Natural killer cell (primary cell): Measurements from ENCODE around the gene CBX7. TPM values are rescaled to one million over a fixed set of nuclear protein-coding genes. Genes with fewer than 3 reads are reported as not detected.

Experiments used
- ATAC-seq, 3 donors: fragments of 150-1000 bp in 2 of 3; fragments of 200-7000 bp in 1 of 3; cut with Tn5 transposase; 1 replicate in 1 of 3; 2 replicates in 2 of 3; pipeline ENCODE4 v1.10.0; 2021; ENCODE audit warnings: mild to moderate bottlenecking in 2 of 3, moderate library complexity in 2 of 3
- DNase-seq, 2 donors: peaks; one replicate each; pipeline versions ENCODE4 v3.0.0 to v3.0.0-alpha.2; 2013 to 2021; ENCODE audit warnings: mixed read lengths in 1 of 2
- H3K27ac ChIP-seq: one replicate; pipeline ENCODE4 v1.5.1; 2013; ENCODE audit warnings: mild to moderate bottlenecking, low read length
- H3K27me3 ChIP-seq: one replicate; pipeline ENCODE4 v1.6.1; 2013; ENCODE audit warnings: low read length; ENCODE audit not compliant: control insufficient read depth, insufficient read depth
- H3K36me3 ChIP-seq: one replicate; pipeline ENCODE4 v1.6.1; 2013; ENCODE audit warnings: low read length; ENCODE audit not compliant: control insufficient read depth, insufficient read depth
- H3K4me1 ChIP-seq: one replicate; pipeline ENCODE4 v1.6.1; 2013; ENCODE audit warnings: low read length; ENCODE audit not compliant: control insufficient read depth, insufficient read depth
- H3K4me3 ChIP-seq: one replicate; pipeline ENCODE4 v1.5.1; 2013; ENCODE audit warnings: low read length
- H3K9me3 ChIP-seq: one replicate; pipeline ENCODE4 v1.6.1; 2013; ENCODE audit warnings: low read length; ENCODE audit not compliant: control insufficient read depth, insufficient read depth
- H3K27ac Mint-ChIP-seq, 2 donors: one replicate each; pipeline ENCODE4 v1.8.0; 2022; ENCODE audit warnings: mild to moderate bottlenecking in 2 of 2, mixed read lengths in 2 of 2, moderate library complexity in 1 of 2
- H3K27me3 Mint-ChIP-seq, 2 donors: one replicate each; pipeline ENCODE4 v1.8.0; 2022; ENCODE audit warnings: low read depth in 2 of 2, mixed read lengths in 2 of 2
- H3K36me3 Mint-ChIP-seq: one replicate; pipeline ENCODE4 v1.8.0; 2022; ENCODE audit warnings: mixed read lengths
- H3K4me1 Mint-ChIP-seq, 2 donors: one replicate each; pipeline ENCODE4 v1.8.0; 2022; ENCODE audit warnings: mixed read lengths in 2 of 2
- H3K4me3 Mint-ChIP-seq: one replicate; pipeline ENCODE4 v1.8.0; 2022; ENCODE audit warnings: mild to moderate bottlenecking, moderate library complexity, mixed read lengths
- H3K9me3 Mint-ChIP-seq, 2 donors: one replicate each; pipeline ENCODE4 v1.8.0; 2022; ENCODE audit warnings: mixed read lengths in 2 of 2
- WGBS: methylation state at CpG from one replicate; pipeline ENCODE4 v1.1.7; 2013; ENCODE audit warnings: missing lambda C conversion rate; ENCODE audit not compliant: insufficient coverage; 5-methylcytosine and 5-hydroxymethylcytosine counted together
- intact Hi-C: fragments of 100-400 bp; cut with micrococcal nuclease; formaldehyde crosslinking; loops from one replicate; pipeline ENCODE4 v1.14.2; 2022
- total RNA-seq, 4 donors: library from RNA; stranded (reverse); fragments of 120-200 nt in 1 of 4; gene quantifications; one replicate each; pipeline versions ENCODE4 v1.2.3 to v1.2.4, GENCODE V29; 2013 to 2022
- TF ChIP-seq, protein P1 (sequence below): fragments of 200-600 bp; IDR thresholded peaks from one replicate; pipeline ENCODE4 v1.8.0; 2022; ENCODE audit warnings: antibody characterized with exemption

Gene CBX7
- total RNA-seq, 3 donors from 2014 or later (not counting 1 experiment from before 2014, with no cell fraction given): 49.6 to 52.9 (median 50.0) TPM

DNA sequence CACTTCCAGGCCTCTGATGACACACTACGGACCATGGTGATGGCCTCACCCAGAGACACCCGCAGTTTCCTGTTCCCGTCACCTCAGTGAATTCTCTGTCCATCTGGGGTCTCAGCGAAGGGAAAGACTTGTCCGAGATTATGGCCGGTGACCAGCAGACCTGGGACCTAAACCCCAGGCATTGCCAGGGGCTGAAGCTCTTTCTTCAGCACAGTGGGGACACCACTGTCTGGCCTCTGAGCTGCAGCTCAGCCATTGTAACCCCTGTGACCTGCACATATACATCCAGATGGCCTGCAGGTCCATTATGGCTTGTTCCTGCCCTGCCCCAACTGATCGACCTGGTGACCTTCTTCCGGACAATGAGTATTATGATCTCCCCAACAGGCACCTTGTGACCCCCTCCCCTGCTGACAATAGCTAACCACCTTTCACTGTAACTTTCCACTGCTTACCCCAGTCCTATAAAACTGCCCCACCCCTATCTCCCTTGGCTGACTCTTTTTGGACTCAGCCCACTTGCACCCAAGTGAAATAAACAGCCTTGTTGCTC is 22.3 kb downstream of the CBX7 start:
- no peak overlapping the region for H3K4me3 Mint-ChIP-seq
- H3K36me3 Mint-ChIP-seq: no peaks in the 10 kb centered on the region
- ATAC-seq: no peak
- DNase-seq: no peak
- H3K4me1 Mint-ChIP-seq: peaks cover 0 to 13% of the 10 kb centered on the region in 2 donors
- intact Hi-C loops: no loop called here
- no peaks in the 10 kb centered on the region for H3K9me3 Mint-ChIP-seq
- Histone ChIP-seq H3K27me3 (no peaks in the 10 kb centered on the region), H3K27ac (no peak overlapping the region), H3K4me3 (no peak overlapping the region), H3K4me1 (peaks cover 8% of the 10 kb centered on the region), H3K9me3 (no peaks in the 10 kb centered on the region), H3K36me3 (peaks cover 15% of the 10 kb centered on the region)
- TF ChIP-seq, protein P1, sequence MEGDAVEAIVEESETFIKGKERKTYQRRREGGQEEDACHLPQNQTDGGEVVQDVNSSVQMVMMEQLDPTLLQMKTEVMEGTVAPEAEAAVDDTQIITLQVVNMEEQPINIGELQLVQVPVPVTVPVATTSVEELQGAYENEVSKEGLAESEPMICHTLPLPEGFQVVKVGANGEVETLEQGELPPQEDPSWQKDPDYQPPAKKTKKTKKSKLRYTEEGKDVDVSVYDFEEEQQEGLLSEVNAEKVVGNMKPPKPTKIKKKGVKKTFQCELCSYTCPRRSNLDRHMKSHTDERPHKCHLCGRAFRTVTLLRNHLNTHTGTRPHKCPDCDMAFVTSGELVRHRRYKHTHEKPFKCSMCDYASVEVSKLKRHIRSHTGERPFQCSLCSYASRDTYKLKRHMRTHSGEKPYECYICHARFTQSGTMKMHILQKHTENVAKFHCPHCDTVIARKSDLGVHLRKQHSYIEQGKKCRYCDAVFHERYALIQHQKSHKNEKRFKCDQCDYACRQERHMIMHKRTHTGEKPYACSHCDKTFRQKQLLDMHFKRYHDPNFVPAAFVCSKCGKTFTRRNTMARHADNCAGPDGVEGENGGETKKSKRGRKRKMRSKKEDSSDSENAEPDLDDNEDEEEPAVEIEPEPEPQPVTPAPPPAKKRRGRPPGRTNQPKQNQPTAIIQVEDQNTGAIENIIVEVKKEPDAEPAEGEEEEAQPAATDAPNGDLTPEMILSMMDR: no peak
- H3K27ac Mint-ChIP-seq: no peak overlapping the region
- 89% methylated on average over 8 of the region's 8 CpGs for WGBS
- H3K27me3 Mint-ChIP-seq: no peaks in the 10 kb centered on the region

DNA sequence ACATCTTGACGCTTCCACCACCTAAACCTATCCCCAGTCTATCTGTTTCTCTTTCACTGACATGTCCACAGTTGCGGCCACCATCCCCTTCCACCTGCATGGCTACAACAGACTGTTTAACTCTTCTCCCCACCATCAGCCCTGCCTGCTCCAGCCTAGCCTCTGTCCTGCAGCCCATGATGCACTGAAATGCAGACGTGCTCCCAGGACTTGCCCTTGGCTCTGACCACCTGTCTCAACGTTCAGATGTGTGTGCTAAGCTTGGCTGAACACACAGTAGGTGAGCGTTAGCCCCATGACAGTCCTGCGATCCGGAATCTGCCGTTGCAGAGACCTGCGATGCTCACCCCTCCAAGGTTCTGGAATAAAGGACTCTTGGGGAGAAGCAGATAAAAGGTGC is 22.7 kb downstream of the CBX7 start:
- no peak overlapping the region for H3K27ac Mint-ChIP-seq
- H3K36me3 Mint-ChIP-seq: no peaks in the 10 kb centered on the region
- no peaks in the 10 kb centered on the region for H3K27me3 Mint-ChIP-seq
- 91% methylated on average over 9 of the region's 9 CpGs for WGBS
- Histone ChIP-seq H3K36me3 (peaks cover 15% of the 10 kb centered on the region), H3K4me1 (peaks cover 8% of the 10 kb centered on the region), H3K27me3 (no peaks in the 10 kb centered on the region), H3K9me3 (no peaks in the 10 kb centered on the region), H3K4me3 (no peak overlapping the region), H3K27ac (no peak overlapping the region)
- H3K9me3 Mint-ChIP-seq: no peaks in the 10 kb centered on the region
- no peak overlapping the region for H3K4me3 Mint-ChIP-seq
- DNase-seq (no peak), ATAC-seq (no peak)
- intact Hi-C loops: no loop called here
- H3K4me1 Mint-ChIP-seq: peaks cover 0 to 13% of the 10 kb centered on the region in 2 donors
- TF ChIP-seq, protein P1: no peak

DNA sequence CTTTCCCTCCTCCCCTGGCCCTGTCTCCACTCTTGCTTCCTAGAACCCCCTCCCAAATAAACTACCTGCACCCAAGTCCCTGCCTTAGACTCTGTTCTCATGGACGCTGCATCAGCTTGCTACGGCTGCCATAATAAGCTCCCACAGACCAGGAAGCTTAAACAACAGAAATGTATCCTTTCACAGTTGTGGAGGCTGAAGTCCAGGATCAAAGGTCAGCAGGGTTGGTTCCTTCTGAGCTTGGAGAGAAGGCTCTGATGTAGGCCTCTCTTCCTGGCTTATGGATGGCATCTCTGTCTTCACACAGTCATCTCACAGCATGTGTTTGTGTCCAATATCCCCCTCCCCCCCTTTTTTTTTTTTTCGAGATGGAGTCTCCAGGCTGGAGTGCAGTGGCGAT is 23.4 kb downstream of the CBX7 start:
- no peaks in the 10 kb centered on the region for H3K27me3 ChIP-seq
- ATAC-seq (no peak), DNase-seq (no peak)
- peaks cover 8% of the 10 kb centered on the region for H3K4me1 ChIP-seq
- no peaks in the 10 kb centered on the region for H3K9me3 Mint-ChIP-seq
- H3K36me3 ChIP-seq: peaks cover 13% of the 10 kb centered on the region
- 97% methylated on average over 2 of the region's 4 CpGs for WGBS
- no peak overlapping the region for H3K4me3 Mint-ChIP-seq
- no peaks in the 10 kb centered on the region for H3K27me3 Mint-ChIP-seq
- H3K4me1 Mint-ChIP-seq: peaks cover 0 to 13% of the 10 kb centered on the region in 2 donors
- H3K4me3 ChIP-seq: no peak overlapping the region
- intact Hi-C loops: no loop called here
- no peaks in the 10 kb centered on the region for H3K36me3 Mint-ChIP-seq
- TF ChIP-seq, protein P1: no peak
- H3K27ac Mint-ChIP-seq: peak overlapping the region in 1 of 2 donors; percentile 11
- no peaks in the 10 kb centered on the region for H3K9me3 ChIP-seq
- no peak overlapping the region for H3K27ac ChIP-seq

DNA sequence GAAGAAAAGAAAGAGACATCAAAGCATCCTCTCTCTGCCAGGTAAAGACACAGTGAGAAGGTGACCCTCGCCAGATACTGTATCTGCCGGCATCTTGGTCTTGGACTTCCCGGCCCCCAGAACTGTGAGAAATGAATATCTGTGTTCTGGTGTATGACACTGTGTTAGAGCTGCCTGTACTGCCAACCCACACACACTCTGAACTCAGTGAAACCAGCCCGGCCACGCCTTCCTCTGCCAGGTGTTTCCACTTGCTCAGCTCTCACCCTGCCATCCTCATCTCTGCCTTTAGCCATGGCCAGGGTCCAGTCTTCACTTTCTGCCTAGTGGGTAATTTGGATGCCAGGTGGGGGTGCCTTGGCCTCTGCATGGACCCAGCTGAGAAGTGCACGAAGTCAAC is 24.0 kb downstream of the CBX7 start:
- H3K27me3 ChIP-seq: no peaks in the 10 kb centered on the region
- no peaks in the 10 kb centered on the region for H3K9me3 Mint-ChIP-seq
- peaks cover 0 to 13% of the 10 kb centered on the region in 2 donors for H3K4me1 Mint-ChIP-seq
- intact Hi-C loops: no loop called here
- H3K27ac Mint-ChIP-seq: peak overlapping the region in 1 of 2 donors; percentile 11
- peaks cover 8% of the 10 kb centered on the region for H3K4me1 ChIP-seq
- H3K4me3 Mint-ChIP-seq: no peak overlapping the region
- H3K36me3 ChIP-seq: peaks cover 12% of the 10 kb centered on the region
- no peak for ATAC-seq
- no peaks in the 10 kb centered on the region for H3K27me3 Mint-ChIP-seq
- TF ChIP-seq, protein P1: no peak
- no peaks in the 10 kb centered on the region for H3K36me3 Mint-ChIP-seq
- H3K4me3 ChIP-seq: no peak overlapping the region
- whole genome bisulfite sequencing: 91% methylated on average over 6 of the region's 6 CpGs
- no peaks in the 10 kb centered on the region for H3K9me3 ChIP-seq
- no peak overlapping the region for H3K27ac ChIP-seq
- no peak for DNase-seq
